HFFc6 (cell line): ENCODE data around the gene CENPP. TPM values are rescaled to one million over a fixed set of nuclear protein-coding genes. Genes with fewer than 3 reads are reported as not detected.
A peak's percentile ranks its signal among the peaks of the same experiment; 100 is the strongest.

Source experiments
- DNase-seq: peaks from one replicate; pipeline ENCODE4 v3.0.0-alpha.2; 2018
- H3K27ac Mint-ChIP-seq: 2 replicates; pipeline ENCODE4 v1.8.0; 2020; ENCODE audit warnings: mild to moderate bottlenecking, mixed read lengths
- H3K27me3 Mint-ChIP-seq: 2 replicates; pipeline ENCODE4 v1.8.0; 2021; ENCODE audit warnings: mild to moderate bottlenecking, moderate library complexity, mixed read lengths; ENCODE audit not compliant: insufficient read depth
- H3K36me3 Mint-ChIP-seq: 2 replicates; pipeline ENCODE4 v1.8.0; 2021; ENCODE audit warnings: low read depth, mixed read lengths
- H3K4me1 Mint-ChIP-seq: 2 replicates; pipeline ENCODE4 v1.8.0; 2020; ENCODE audit warnings: low read depth, mixed read lengths
- H3K4me3 Mint-ChIP-seq: 2 replicates; pipeline ENCODE4 v1.8.0; 2020; ENCODE audit warnings: mild to moderate bottlenecking, moderate library complexity, mixed read lengths
- H3K9me3 Mint-ChIP-seq: 2 replicates; pipeline ENCODE4 v1.8.0; 2020; ENCODE audit warnings: mild to moderate bottlenecking, mixed read lengths
- total RNA-seq, 6 experiments: library from RNA; stranded (reverse); fragmentation: NEBNext Ultra II Directional; extraction: Animal tissue kit (Norgen Biotek cat#: 25700); gene quantifications; 2 replicates in 1 of 6; 3 replicates in 5 of 6; pipeline ENCODE4 v1.2.3, GENCODE V29; 2021
- TF ChIP-seq, protein P1 (sequence below): fragments of 200-600 bp; sonication (generic); IDR thresholded peaks from 2 replicates; pipeline ENCODE4 v1.5.0; 2021; ENCODE audit warnings: antibody characterized with exemption, mild to moderate bottlenecking

CENPP gene
- total RNA-seq, 6 experiments from 2014 or later = 3.0 to 7.0 (median 6.0) TPM

DNA sequence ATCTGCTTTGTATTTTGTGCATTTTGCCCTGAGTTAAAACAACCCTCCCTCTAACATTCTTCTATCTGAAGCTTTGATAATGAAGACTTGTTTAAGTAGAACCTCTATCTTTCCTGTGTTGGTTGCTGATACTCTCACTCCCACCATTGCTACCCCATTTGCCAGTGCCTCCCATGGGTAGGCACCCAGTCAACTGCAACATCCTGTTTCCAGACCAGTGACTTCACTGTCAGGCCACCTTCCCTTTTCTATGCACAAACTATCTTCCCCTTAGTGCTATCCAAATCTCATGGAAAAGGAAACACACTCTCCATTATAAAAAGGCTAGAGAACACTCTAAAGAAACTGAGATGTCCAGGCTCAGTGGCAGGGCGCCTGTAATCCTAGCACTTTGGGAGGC lies 26.6 kb upstream of the CENPP start:
- no peak for DNase-seq
- H3K27me3 Mint-ChIP-seq = no peaks in the 10 kb centered on the region
- H3K9me3 Mint-ChIP-seq = no peaks in the 10 kb centered on the region
- H3K27ac Mint-ChIP-seq = no peak overlapping the region
- peaks cover 11% of the 10 kb centered on the region for H3K36me3 Mint-ChIP-seq
- no peak overlapping the region for H3K4me3 Mint-ChIP-seq
- TF ChIP-seq, protein P1, sequence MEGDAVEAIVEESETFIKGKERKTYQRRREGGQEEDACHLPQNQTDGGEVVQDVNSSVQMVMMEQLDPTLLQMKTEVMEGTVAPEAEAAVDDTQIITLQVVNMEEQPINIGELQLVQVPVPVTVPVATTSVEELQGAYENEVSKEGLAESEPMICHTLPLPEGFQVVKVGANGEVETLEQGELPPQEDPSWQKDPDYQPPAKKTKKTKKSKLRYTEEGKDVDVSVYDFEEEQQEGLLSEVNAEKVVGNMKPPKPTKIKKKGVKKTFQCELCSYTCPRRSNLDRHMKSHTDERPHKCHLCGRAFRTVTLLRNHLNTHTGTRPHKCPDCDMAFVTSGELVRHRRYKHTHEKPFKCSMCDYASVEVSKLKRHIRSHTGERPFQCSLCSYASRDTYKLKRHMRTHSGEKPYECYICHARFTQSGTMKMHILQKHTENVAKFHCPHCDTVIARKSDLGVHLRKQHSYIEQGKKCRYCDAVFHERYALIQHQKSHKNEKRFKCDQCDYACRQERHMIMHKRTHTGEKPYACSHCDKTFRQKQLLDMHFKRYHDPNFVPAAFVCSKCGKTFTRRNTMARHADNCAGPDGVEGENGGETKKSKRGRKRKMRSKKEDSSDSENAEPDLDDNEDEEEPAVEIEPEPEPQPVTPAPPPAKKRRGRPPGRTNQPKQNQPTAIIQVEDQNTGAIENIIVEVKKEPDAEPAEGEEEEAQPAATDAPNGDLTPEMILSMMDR = no peak
- H3K4me1 Mint-ChIP-seq = peaks cover 16% of the 10 kb centered on the region

DNA sequence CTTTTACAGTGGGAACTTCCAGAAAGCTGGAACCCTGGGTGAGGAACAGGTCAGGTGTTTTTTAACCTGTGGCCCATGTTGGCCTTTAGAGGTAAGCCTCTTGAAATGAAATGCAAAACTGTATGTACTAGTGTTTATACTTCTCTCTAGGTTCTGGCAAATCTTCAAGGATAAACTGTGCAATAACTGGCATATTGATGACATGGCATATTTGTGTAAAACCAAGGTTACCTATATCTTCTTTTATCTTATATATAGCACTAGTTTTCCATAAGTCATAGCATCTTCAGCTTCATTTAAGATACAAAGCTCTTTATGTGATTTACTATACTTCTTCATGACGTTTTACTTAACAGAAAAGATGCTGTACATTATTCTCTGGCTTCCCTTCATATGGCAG lies 24.8 kb upstream of the CENPP start:
- Mint-ChIP-seq H3K4me1 (no peaks in the 10 kb centered on the region; the same call in 1 of the 2 replicates), H3K9me3 (no peaks in the 10 kb centered on the region), H3K4me3 (no peak overlapping the region), H3K27ac (no peak overlapping the region), H3K27me3 (no peaks in the 10 kb centered on the region), H3K36me3 (peaks cover 16% of the 10 kb centered on the region)
- TF ChIP-seq, protein P1 = no peak
- DNase-seq = no peak

DNA sequence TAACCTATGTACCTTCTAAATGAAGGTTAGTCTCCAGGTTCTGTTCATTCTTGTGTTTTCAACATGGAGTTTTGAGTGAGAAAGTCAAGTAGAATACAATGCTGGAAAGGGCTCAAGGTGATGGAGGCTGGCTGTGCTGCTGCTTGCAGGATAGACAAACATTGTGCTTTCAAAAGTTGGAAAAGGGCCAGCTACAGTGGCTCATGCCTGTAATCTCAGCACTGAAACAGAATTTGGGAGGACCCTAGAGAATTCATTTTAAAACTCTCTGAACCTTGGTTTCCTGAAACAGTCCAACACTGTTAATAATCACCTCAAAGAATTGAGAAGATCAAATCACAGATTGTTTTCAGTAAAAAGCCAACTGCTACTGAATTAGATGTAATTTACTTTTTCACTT lies 16.9 kb upstream of the CENPP start:
- Mint-ChIP-seq H3K4me3 (no peak overlapping the region), H3K27ac (no peak overlapping the region), H3K4me1 (peaks cover 25% of the 10 kb centered on the region), H3K9me3 (no peaks in the 10 kb centered on the region), H3K36me3 (peaks cover 27% of the 10 kb centered on the region), H3K27me3 (no peaks in the 10 kb centered on the region)
- no peak for DNase-seq
- TF ChIP-seq, protein P1 = no peak

DNA sequence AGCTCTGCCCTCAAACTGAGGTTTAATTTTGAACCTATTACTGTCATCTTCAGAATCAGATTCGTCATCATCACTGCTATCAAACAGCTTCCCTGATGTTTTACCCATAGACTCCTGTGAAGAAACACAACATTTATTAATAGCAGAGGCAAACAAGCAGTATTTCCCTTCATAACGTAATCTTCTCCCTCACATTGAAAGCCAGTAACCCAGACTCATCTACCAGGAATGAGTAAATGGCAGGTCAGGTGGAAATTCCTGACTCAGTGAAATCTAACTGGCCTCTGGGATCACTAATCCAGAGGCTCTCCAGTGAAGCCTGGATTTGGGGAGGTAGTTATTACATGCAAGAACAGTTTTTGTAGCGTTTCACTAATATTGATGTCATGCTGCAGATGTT lies 15.2 kb upstream of the CENPP start:
- Mint-ChIP-seq H3K9me3 (no peaks in the 10 kb centered on the region), H3K4me1 (peaks cover 25% of the 10 kb centered on the region), H3K4me3 (no peak overlapping the region), H3K27ac (no peak overlapping the region), H3K27me3 (no peaks in the 10 kb centered on the region), H3K36me3 (peaks cover 34% of the 10 kb centered on the region)
- DNase-seq = no peak
- TF ChIP-seq, protein P1 = no peak

DNA sequence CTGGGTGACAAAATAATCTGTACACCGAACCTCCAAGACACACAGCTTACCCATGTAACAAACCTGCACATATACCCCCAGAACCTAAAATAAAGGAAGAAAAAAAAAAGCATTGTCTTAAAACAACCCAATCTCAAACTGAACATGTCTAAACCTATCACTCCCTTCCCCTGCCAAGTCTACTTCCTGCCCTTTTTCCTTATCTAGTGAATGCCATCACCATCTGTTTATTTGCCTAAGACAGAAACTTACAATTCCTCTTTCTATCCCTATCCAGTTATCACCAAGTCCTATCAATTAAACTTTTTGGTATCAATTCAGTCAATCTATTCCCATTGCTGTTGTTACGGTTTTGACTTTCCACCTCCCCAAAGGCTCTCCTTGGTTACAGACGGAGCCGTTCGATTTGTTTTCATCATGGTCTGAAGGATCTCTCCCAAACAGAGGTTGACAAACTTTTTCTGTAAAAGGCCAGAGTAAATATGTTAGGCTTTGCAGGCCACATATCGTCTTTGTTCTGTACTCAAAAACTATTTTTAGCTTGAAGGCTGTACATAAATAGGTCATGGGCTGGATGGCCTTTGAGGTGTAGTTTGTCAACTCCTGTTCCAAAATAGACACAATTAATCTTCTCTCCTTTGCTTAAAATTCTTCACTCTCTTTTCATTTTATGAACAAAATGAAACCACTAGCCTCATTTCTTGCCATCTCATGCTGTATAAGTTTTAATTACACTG lies 12.7 kb upstream of the CENPP start:
- Mint-ChIP-seq H3K4me3 (no peak overlapping the region), H3K27ac (peak overlapping the region; percentile 55), H3K27me3 (no peaks in the 10 kb centered on the region), H3K36me3 (peaks cover 37% of the 10 kb centered on the region), H3K9me3 (no peaks in the 10 kb centered on the region), H3K4me1 (peaks cover 25% of the 10 kb centered on the region)
- TF ChIP-seq, protein P1 = no peak
- no peak for DNase-seq
